GM12878 (cell line): ENCODE results near the gene CCR3. TPM values are rescaled to one million over a fixed set of nuclear protein-coding genes. Genes with fewer than 3 reads are reported as not detected.

Source experiments
- ATAC-seq: fragments of 200-7000 bp; cut with Tn5 transposase; 3 replicates; pipeline ENCODE4 v1.9.1; 2020; ENCODE audit warnings: mild to moderate bottlenecking, moderate library complexity
- BruUV-seq: library from RNA; stranded (reverse); fragments of 400-500 nt; replicated peaks from 2 replicates; lab custom pipeline; 2021; lab: Mats Ljungman, UMichigan
- CTCF ChIA-PET: fragments of 300-600 bp; sonication (Branson Sonifier 250); formaldehyde crosslinking; extraction: SDS; loops from one replicate; lab custom pipeline; 2021; ENCODE audit warnings: inconsistent platforms; lab: Yijun Ruan, JAX
- POLR2A ChIA-PET: fragments of 350-600 bp; formaldehyde crosslinking; extraction: SDS; loops from one replicate; lab custom pipeline; 2021; ENCODE audit warnings: inconsistent platforms; lab: Charles Lee
- RAD21 ChIA-PET: fragments of 300-600 bp; sonication (Branson Sonifier 250); formaldehyde crosslinking; loops from one replicate; lab custom pipeline; 2023; ENCODE audit warnings: antibody characterized with exemption; ENCODE audit not compliant: unreplicated experiment; lab: Charles Lee
- SMC1A ChIA-PET: fragments of 300-600 bp; sonication (Branson Sonifier 250); formaldehyde crosslinking; loops from one replicate; lab custom pipeline; 2023; ENCODE audit not compliant: unreplicated experiment, uncharacterized antibody; lab: Charles Lee
- DNase-seq: peaks from one replicate; pipeline ENCODE4 v3.0.0-alpha.2; 2011; ENCODE audit warnings: low read depth, low spot score
- FAIRE-seq: peaks from 3 replicates; lab custom pipeline; 2011; peaks lifted over from hg19 to GRCh38; lab: Jason Lieb, UNC
- H2AFZ ChIP-seq: 2 replicates; pipeline ENCODE4 v1.6.0; 2011; ENCODE audit warnings: low read depth, low read length, control low read depth; ENCODE audit not compliant: control insufficient read depth
- H3K27ac ChIP-seq: 2 replicates; pipeline ENCODE4 v1.5.1; 2011; ENCODE audit warnings: control low read depth; ENCODE audit not compliant: control insufficient read depth, insufficient read depth
- H3K27me3 ChIP-seq, 2 experiments: replicated peaks in 1 of 2; 2 replicates each; pipeline versions ENCODE4 v1.6.0 to v1.6.1; 2011; ENCODE audit warnings: low read length in 1 of 2; ENCODE audit not compliant: control insufficient read depth in 2 of 2, insufficient read depth in 2 of 2
- H3K36me3 ChIP-seq, 2 experiments: 2 replicates each; pipeline ENCODE4 v1.5.1; 2011; ENCODE audit warnings: low read length in 1 of 2; ENCODE audit not compliant: control insufficient read depth in 2 of 2, insufficient read depth in 2 of 2
- H3K4me1 ChIP-seq: 2 replicates; pipeline ENCODE4 v1.6.1; 2011; ENCODE audit warnings: mild to moderate bottlenecking, low read length, moderate library complexity, mixed read lengths; ENCODE audit not compliant: control insufficient read depth, insufficient read depth
- H3K4me2 ChIP-seq: 2 replicates; pipeline ENCODE4 v1.6.0; 2011; ENCODE audit warnings: control low read depth; ENCODE audit not compliant: control insufficient read depth, insufficient read depth
- H3K4me3 ChIP-seq: fragments of 200-600 bp; sonication (generic); 2 replicates; pipeline ENCODE4 v1.5.1; 2016
- H3K79me2 ChIP-seq: 2 replicates; pipeline ENCODE4 v1.6.0; 2011; ENCODE audit warnings: low read length; ENCODE audit not compliant: control insufficient read depth, insufficient read depth
- H3K9ac ChIP-seq: 2 replicates; pipeline ENCODE4 v1.8.0; 2011; ENCODE audit warnings: low read length, control low read depth, mixed read lengths; ENCODE audit not compliant: control insufficient read depth, insufficient read depth
- H3K9me3 ChIP-seq: replicated peaks from 3 replicates; pipeline ENCODE4 v1.5.1; 2011; ENCODE audit warnings: mild to moderate bottlenecking, low read length; ENCODE audit not compliant: control insufficient read depth, insufficient read depth
- H4K20me1 ChIP-seq: 2 replicates; pipeline ENCODE4 v1.6.0; 2011; ENCODE audit not compliant: control insufficient read depth, insufficient read depth
- BACH1 ChIP-seq: fragments of 450-650 bp; IDR thresholded peaks from 2 replicates; pipeline ENCODE4 v1.6.1; 2017; ENCODE audit warnings: mild to moderate bottlenecking, borderline replicate concordance
- DPF2 ChIP-seq: fragments of 450-650 bp; IDR thresholded peaks from 2 replicates; pipeline ENCODE4 v1.6.1; 2017; ENCODE audit warnings: mild to moderate bottlenecking
- IKZF2 ChIP-seq, 2 experiments: fragments of 450-650 bp; IDR thresholded peaks; 2 replicates each; pipeline ENCODE4 v1.6.1; 2017; ENCODE audit warnings: mild to moderate bottlenecking in 2 of 2, moderate library complexity in 2 of 2
- JUNB ChIP-seq: IDR thresholded peaks from 2 replicates; pipeline ENCODE4 v1.6.1; 2016; ENCODE audit warnings: antibody characterized with exemption, mild to moderate bottlenecking
- KLF5 ChIP-seq: fragments of 450-650 bp; IDR thresholded peaks from 2 replicates; pipeline ENCODE4 v1.6.1; 2014; ENCODE audit warnings: mild to moderate bottlenecking; ENCODE audit not compliant: partially characterized antibody
- MYB ChIP-seq: fragments of 150-350 bp; IDR thresholded peaks from 2 replicates; pipeline ENCODE4 v1.6.1; 2014; ENCODE audit warnings: mild to moderate bottlenecking, low read depth, low read length, borderline replicate concordance
- NBN ChIP-seq: fragments of 450-650 bp; IDR thresholded peaks from 2 replicates; pipeline ENCODE4 v1.6.1; 2016
- SMAD1 ChIP-seq: fragments of 450-650 bp; IDR thresholded peaks from 2 replicates; pipeline ENCODE4 v1.6.1; 2018; ENCODE audit warnings: mild to moderate bottlenecking, low read depth; ENCODE audit not compliant: partially characterized antibody
- SUPT20H ChIP-seq: IDR thresholded peaks from 2 replicates; pipeline ENCODE4 v1.6.1; 2011; ENCODE audit warnings: low read depth, mild to moderate bottlenecking, low read length, moderate library complexity, borderline replicate concordance; ENCODE audit not compliant: control insufficient read depth
- ZBED1 ChIP-seq: IDR thresholded peaks from 2 replicates; pipeline ENCODE4 v1.6.1; 2016; ENCODE audit warnings: borderline replicate concordance
- ZNF217 ChIP-seq: fragments of 450-650 bp; IDR thresholded peaks from 2 replicates; pipeline ENCODE4 v1.6.1; 2017; ENCODE audit warnings: antibody characterized with exemption, mild to moderate bottlenecking
- WGBS: methylation state at CpG from one replicate; pipeline ENCODE4 v1.1.6; 2016; ENCODE audit warnings: low lambda C conversion rate; ENCODE audit not compliant: insufficient replicate concordance, insufficient coverage; ENCODE audit errors: missing lambda C conversion rate; 5-methylcytosine and 5-hydroxymethylcytosine counted together
- in situ Hi-C: fragments of 300-500 bp; cut with MboI; formaldehyde crosslinking; loops from 9 replicates; pipeline ENCODE4 v1.14.3; 2018; ENCODE audit warnings: mixed read lengths
- intact Hi-C: fragments of 100-400 bp; cut with micrococcal nuclease; formaldehyde crosslinking; loops from one replicate; pipeline ENCODE4 v1.14.2; 2022; ENCODE audit not compliant: unreplicated experiment
- polyA plus RNA-seq, 11 experiments: library from polyadenylated mRNA; depleted of rRNA in 4 of 11; unstranded in 6 of 11; stranded (reverse) in 5 of 11; fragments of >200 nt; fragmentation: Nextera tagmentation in 4 of 11; fragmentation: Illumina TruSeq in 1 of 11; extraction: Ambion mirVana in 4 of 11; extraction: Trizol in 1 of 11; gene quantifications; 1 replicate in 1 of 11; 2 replicates in 10 of 11; pipeline versions ENCODE4 v1.2.1 to v1.2.3, GENCODE V29; 2011 to 2016; ENCODE audit warnings: inconsistent platforms in 2 of 11, missing spikeins in 2 of 11, low read depth in 1 of 11
- total RNA-seq, 4 experiments: library from RNA; depleted of rRNA in 3 of 4; stranded (reverse); fragments of >200 nt in 3 of 4; fragmentation: Illumina TruSeq in 1 of 4; extraction: Trizol in 1 of 4; gene quantifications; 2 replicates each; pipeline versions ENCODE4 v1.2.1 to v1.2.3, GENCODE V29; 2013 to 2021
- TF ChIP-seq, protein P1 (sequence below): IDR thresholded peaks from 2 replicates; pipeline ENCODE4 v1.6.1; 2012; ENCODE audit warnings: mild to moderate bottlenecking, low read depth, low read length
- TF ChIP-seq, protein P2 (sequence below): fragments of 450-650 bp; IDR thresholded peaks from 2 replicates; pipeline ENCODE4 v1.6.1; 2018; ENCODE audit warnings: borderline replicate concordance, mild to moderate bottlenecking; ENCODE audit not compliant: partially characterized antibody
- TF ChIP-seq, protein P3 (sequence below): fragments of 450-650 bp; IDR thresholded peaks from 2 replicates; pipeline ENCODE4 v1.6.1; 2018; ENCODE audit warnings: mild to moderate bottlenecking, low read depth, moderate library complexity; ENCODE audit not compliant: partially characterized antibody

The CCR3 gene
- total and polyA plus RNA-seq, 10 of the 15 experiments (the other 5 are each of a cell fraction or from before 2014, with no cell fraction given): 0.13 to 0.78 (median 0.41) TPM; not detected in 1

DNA sequence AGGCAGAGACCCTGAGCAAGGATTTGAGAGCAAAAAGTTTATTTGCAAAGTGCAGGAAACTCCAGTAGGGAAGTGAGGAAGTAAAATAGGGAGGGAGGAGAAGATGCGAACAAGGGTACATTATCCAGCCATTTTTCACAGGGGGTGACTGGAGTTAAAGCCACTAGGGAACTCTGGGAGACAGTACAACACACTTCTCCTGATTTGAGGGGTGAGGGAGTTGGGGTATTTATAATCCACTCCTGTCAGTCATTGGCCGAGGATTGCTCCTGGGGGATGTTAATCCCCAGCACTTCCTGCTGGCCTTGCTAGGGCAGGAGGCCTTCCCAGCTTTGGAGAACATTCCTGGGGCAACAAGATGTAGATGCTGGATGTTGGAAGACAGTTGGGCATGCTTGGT is 28.2 kb downstream of the CCR3 start (continued):
- TF ChIP-seq, protein P1, sequence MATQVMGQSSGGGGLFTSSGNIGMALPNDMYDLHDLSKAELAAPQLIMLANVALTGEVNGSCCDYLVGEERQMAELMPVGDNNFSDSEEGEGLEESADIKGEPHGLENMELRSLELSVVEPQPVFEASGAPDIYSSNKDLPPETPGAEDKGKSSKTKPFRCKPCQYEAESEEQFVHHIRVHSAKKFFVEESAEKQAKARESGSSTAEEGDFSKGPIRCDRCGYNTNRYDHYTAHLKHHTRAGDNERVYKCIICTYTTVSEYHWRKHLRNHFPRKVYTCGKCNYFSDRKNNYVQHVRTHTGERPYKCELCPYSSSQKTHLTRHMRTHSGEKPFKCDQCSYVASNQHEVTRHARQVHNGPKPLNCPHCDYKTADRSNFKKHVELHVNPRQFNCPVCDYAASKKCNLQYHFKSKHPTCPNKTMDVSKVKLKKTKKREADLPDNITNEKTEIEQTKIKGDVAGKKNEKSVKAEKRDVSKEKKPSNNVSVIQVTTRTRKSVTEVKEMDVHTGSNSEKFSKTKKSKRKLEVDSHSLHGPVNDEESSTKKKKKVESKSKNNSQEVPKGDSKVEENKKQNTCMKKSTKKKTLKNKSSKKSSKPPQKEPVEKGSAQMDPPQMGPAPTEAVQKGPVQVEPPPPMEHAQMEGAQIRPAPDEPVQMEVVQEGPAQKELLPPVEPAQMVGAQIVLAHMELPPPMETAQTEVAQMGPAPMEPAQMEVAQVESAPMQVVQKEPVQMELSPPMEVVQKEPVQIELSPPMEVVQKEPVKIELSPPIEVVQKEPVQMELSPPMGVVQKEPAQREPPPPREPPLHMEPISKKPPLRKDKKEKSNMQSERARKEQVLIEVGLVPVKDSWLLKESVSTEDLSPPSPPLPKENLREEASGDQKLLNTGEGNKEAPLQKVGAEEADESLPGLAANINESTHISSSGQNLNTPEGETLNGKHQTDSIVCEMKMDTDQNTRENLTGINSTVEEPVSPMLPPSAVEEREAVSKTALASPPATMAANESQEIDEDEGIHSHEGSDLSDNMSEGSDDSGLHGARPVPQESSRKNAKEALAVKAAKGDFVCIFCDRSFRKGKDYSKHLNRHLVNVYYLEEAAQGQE: no peak
- no peak for TF ChIP-seq IKZF2 (IDR thresholded peaks at IDR 0.05)

DNA sequence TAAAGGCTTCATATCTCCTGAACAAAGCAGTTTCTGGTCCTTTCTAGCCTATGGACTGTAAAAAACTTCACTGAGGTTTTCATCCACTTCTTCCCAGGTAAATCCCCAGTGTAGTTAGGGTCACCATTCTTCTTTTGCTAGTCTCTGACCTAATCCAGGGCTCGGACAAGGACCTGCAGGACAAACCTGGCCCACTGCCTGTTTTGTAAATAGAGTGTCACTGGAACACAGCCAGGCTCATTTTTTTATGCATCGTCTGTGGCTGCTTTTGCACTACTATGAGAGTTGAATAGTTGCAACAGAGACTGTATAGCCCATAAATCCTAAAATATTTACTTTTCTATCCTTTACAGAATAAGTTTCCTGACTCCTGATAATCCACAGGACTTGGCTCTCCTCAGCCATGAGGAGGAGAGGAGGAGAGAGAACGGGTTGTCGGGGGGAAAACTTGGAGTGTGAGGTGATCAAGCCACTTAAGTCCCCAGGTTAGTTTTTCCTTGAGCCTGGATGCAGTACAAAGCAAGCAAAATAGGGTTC is 29.0 kb downstream of the CCR3 start:
- H3K79me2 ChIP-seq: no peaks in the 10 kb centered on the region
- TF ChIP-seq SMAD1 (no peak), JUNB (no peak), NBN (no peak), BACH1 (no peak), KLF5 (no peak), MYB (no peak), SUPT20H (no peak), DPF2 (no peak), ZBED1 (no peak), ZNF217 (no peak)
- TF ChIP-seq, protein P2, sequence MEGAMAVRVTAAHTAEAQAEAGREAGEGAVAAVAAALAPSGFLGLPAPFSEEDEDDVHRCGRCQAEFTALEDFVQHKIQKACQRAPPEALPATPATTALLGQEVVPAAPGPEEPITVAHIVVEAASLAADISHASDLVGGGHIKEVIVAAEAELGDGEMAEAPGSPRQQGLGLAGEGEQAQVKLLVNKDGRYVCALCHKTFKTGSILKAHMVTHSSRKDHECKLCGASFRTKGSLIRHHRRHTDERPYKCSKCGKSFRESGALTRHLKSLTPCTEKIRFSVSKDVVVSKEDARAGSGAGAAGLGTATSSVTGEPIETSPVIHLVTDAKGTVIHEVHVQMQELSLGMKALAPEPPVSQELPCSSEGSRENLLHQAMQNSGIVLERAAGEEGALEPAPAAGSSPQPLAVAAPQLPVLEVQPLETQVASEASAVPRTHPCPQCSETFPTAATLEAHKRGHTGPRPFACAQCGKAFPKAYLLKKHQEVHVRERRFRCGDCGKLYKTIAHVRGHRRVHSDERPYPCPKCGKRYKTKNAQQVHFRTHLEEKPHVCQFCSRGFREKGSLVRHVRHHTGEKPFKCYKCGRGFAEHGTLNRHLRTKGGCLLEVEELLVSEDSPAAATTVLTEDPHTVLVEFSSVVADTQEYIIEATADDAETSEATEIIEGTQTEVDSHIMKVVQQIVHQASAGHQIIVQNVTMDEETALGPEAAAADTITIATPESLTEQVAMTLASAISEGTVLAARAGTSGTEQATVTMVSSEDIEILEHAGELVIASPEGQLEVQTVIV: no peak
- TF ChIP-seq, protein P3, sequence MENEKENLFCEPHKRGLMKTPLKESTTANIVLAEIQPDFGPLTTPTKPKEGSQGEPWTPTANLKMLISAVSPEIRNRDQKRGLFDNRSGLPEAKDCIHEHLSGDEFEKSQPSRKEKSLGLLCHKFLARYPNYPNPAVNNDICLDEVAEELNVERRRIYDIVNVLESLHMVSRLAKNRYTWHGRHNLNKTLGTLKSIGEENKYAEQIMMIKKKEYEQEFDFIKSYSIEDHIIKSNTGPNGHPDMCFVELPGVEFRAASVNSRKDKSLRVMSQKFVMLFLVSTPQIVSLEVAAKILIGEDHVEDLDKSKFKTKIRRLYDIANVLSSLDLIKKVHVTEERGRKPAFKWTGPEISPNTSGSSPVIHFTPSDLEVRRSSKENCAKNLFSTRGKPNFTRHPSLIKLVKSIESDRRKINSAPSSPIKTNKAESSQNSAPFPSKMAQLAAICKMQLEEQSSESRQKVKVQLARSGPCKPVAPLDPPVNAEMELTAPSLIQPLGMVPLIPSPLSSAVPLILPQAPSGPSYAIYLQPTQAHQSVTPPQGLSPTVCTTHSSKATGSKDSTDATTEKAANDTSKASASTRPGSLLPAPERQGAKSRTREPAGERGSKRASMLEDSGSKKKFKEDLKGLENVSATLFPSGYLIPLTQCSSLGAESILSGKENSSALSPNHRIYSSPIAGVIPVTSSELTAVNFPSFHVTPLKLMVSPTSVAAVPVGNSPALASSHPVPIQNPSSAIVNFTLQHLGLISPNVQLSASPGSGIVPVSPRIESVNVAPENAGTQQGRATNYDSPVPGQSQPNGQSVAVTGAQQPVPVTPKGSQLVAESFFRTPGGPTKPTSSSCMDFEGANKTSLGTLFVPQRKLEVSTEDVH: no peak

More for the DNA sequence above, 29.0 kb downstream of the CCR3 start:
- Histone ChIP-seq H3K27me3 (0 out of 4 replicates have a peak, but pooled peaks cover 0 to 8% of the 10 kb centered on the region in 2 experiments), H3K9ac (no peak overlapping the region), H3K4me3 (no peak overlapping the region), H4K20me1 (no peaks in the 10 kb centered on the region), H3K27ac (no peak overlapping the region), H3K9me3 (no peaks in the 10 kb centered on the region; the same call in 2 of the 3 replicates), H2AFZ (no peak overlapping the region), H3K4me2 (no peak overlapping the region), H3K36me3 (no peaks in the 10 kb centered on the region), H3K4me1 (peaks cover 7% of the 10 kb centered on the region; the same call in 1 of the 2 replicates)
- in situ Hi-C loops (no loop called here), intact Hi-C loops (no loop called here)
- RAD21 ChIA-PET: no interaction called here
- FAIRE-seq (no peak), DNase-seq (no peak), ATAC-seq (no peak)
- POLR2A ChIA-PET: no interaction called here
- SMC1A ChIA-PET: interaction anchor here (6.8 kb wide), 1 partner anchor 98 kb away, joined by 137 read pairs; the partner anchor contains the start of gene CCR5
- CTCF ChIA-PET: no interaction called here
- 55% methylated on average over 4 of the region's 4 CpGs for WGBS
- no TSS peak for BruUV-seq
